ENCODE results near the gene FKBP5.
"Not testable (repeated sequence)": the region's sequence is repeated elsewhere in the genome, so short reads cannot be mapped to it uniquely, and the experiment has no call there.

The FKBP5 gene

DNA sequence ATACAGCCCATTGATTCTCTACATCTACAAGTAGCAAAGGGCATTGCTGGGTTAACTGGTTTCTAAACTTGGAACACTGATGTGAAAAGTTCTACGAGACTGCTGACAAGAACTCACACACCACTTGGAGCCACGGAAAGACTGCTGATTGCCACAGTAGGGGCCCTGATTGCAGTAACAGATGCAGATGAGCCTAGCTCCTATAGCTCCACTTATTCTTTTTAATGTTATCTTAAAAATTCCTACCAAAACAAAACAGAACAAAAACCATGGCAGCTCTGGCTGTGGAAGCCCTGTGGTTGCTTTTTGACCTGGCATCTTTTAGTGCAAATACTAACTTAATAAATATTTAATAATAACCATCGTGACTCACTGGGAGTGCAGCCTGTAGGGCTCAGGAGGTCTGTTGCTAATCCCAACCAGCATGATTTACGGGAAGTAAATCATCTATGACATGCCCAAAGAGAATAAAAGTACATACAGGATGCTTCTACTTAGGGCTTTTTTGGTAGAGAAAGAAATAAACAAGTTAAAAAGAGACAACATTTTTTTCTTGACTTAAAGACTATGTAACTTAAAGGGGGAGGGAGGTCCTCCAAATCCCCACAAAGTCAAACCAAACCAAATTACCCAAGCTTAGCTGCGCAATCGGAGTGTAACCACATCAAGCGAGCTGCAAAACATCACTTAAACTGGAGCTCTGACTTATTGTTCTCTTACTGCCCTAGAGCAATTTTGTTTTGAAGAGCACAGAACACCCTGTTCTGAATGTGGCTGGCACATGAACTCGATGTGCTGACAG, 87.2 kb downstream of the FKBP5 start:
- H3K4me3 ChIP-seq (ENCODE audit: low read length) = peak overlapping the region; percentile 19

DNA sequence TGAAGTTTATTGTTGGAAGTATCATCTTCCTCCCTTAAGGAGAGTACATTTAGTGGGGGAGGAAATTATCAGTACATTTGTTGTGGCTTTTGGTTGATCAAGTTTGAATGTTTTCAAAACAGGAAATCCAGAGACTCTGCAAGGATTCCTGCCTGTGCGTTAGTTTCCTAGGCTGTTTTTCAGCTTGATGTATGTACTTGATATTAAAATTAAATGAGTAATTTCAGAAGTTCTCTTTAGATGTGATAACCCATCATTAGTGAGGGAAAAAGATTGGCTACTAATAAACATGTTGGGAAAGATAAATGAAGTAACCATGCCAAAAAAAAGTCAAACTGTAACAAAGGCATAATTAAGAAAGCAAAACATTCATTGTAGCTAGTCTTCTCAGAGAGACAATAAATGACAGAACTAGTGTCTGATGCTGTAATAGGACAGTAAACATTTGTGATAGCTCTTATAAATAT, 88.0 kb downstream of the FKBP5 start:
- no peak overlapping the region for H3K4me3 ChIP-seq (ENCODE audit: low read length)
- H3K9me2 ChIP-seq (replicated peaks; ENCODE audit: insufficient read depth, low read length) = no peaks in the 10 kb centered on the region
- no peaks in the 10 kb centered on the region for H3K79me2 ChIP-seq (ENCODE audit: low read length)
- H3K4me2 ChIP-seq (ENCODE audit: low read depth, low read length) = peak overlapping the region; percentile 61; the same call in 1 of the 2 replicates
- H3K4me1 ChIP-seq (ENCODE audit: low read length) = peaks cover 22% of the 10 kb centered on the region
- H3K36me3 ChIP-seq (replicated peaks; ENCODE audit: insufficient read depth, low read length) = no peaks in the 10 kb centered on the region
- H3K27me3 ChIP-seq (replicated peaks; ENCODE audit: insufficient read depth, low read length) = no peaks in the 10 kb centered on the region
- no peak overlapping the region; the same call in 1 of the 2 replicates for H3K27ac ChIP-seq (ENCODE audit: low read length)
- H2AFZ ChIP-seq (ENCODE audit: low read length) = no peak overlapping the region
- H3K9me3 ChIP-seq (replicated peaks; ENCODE audit: insufficient read depth, low read length) = no peaks in the 10 kb centered on the region
- H3F3A ChIP-seq (ENCODE audit: insufficient read depth, low read length) = peaks cover 7% of the 10 kb centered on the region; the same call in 1 of the 2 replicates
- no peak for DNase-seq
- H4K20me1 ChIP-seq (ENCODE audit: insufficient read depth, low read length) = no peaks in the 10 kb centered on the region
- TF ChIP-seq EZH2 (optimal IDR thresholded peaks at IDR 0.05; ENCODE audit: low read depth, low read length) (no peak), EZH2phosphoT487 (IDR thresholded peaks at IDR 0.05; ENCODE audit: low read length) (no peak)
- TF ChIP-seq, protein P1, sequence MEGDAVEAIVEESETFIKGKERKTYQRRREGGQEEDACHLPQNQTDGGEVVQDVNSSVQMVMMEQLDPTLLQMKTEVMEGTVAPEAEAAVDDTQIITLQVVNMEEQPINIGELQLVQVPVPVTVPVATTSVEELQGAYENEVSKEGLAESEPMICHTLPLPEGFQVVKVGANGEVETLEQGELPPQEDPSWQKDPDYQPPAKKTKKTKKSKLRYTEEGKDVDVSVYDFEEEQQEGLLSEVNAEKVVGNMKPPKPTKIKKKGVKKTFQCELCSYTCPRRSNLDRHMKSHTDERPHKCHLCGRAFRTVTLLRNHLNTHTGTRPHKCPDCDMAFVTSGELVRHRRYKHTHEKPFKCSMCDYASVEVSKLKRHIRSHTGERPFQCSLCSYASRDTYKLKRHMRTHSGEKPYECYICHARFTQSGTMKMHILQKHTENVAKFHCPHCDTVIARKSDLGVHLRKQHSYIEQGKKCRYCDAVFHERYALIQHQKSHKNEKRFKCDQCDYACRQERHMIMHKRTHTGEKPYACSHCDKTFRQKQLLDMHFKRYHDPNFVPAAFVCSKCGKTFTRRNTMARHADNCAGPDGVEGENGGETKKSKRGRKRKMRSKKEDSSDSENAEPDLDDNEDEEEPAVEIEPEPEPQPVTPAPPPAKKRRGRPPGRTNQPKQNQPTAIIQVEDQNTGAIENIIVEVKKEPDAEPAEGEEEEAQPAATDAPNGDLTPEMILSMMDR (IDR thresholded peaks at IDR 0.05; ENCODE audit: low read length) = no peak
- no peak overlapping the region; the same call in 1 of the 2 replicates for H3K9ac ChIP-seq (ENCODE audit: low read length)

More for the DNA sequence above, 87.2 kb downstream of the FKBP5 start:
- peak; percentile 50 for DNase-seq
- Histone ChIP-seq H3K4me2 (ENCODE audit: low read depth, low read length) (peak overlapping the region; percentile 61), H3K9me3 (replicated peaks; ENCODE audit: insufficient read depth, low read length) (no peaks in the 10 kb centered on the region), H4K20me1 (ENCODE audit: insufficient read depth, low read length) (no peaks in the 10 kb centered on the region), H3K9me2 (replicated peaks; ENCODE audit: insufficient read depth, low read length) (no peaks in the 10 kb centered on the region), H3K79me2 (ENCODE audit: low read length) (no peaks in the 10 kb centered on the region), H3F3A (ENCODE audit: insufficient read depth, low read length) (peaks cover 7% of the 10 kb centered on the region; the same call in 1 of the 2 replicates), H2AFZ (ENCODE audit: low read length) (no peak overlapping the region), H3K9ac (ENCODE audit: low read length) (peak overlapping the region; percentile 22; the same call in 1 of the 2 replicates), H3K27ac (ENCODE audit: low read length) (peak overlapping the region; percentile 33; the same call in 1 of the 2 replicates), H3K4me1 (ENCODE audit: low read length) (peaks cover 26% of the 10 kb centered on the region), H3K27me3 (replicated peaks; ENCODE audit: insufficient read depth, low read length) (no peaks in the 10 kb centered on the region), H3K36me3 (replicated peaks; ENCODE audit: insufficient read depth, low read length) (no peaks in the 10 kb centered on the region)
- TF ChIP-seq, protein P1 (IDR thresholded peaks at IDR 0.05; ENCODE audit: low read length) = no peak
- TF ChIP-seq EZH2 (optimal IDR thresholded peaks at IDR 0.05; ENCODE audit: low read depth, low read length) (no peak), EZH2phosphoT487 (IDR thresholded peaks at IDR 0.05; ENCODE audit: low read length) (no peak)

DNA sequence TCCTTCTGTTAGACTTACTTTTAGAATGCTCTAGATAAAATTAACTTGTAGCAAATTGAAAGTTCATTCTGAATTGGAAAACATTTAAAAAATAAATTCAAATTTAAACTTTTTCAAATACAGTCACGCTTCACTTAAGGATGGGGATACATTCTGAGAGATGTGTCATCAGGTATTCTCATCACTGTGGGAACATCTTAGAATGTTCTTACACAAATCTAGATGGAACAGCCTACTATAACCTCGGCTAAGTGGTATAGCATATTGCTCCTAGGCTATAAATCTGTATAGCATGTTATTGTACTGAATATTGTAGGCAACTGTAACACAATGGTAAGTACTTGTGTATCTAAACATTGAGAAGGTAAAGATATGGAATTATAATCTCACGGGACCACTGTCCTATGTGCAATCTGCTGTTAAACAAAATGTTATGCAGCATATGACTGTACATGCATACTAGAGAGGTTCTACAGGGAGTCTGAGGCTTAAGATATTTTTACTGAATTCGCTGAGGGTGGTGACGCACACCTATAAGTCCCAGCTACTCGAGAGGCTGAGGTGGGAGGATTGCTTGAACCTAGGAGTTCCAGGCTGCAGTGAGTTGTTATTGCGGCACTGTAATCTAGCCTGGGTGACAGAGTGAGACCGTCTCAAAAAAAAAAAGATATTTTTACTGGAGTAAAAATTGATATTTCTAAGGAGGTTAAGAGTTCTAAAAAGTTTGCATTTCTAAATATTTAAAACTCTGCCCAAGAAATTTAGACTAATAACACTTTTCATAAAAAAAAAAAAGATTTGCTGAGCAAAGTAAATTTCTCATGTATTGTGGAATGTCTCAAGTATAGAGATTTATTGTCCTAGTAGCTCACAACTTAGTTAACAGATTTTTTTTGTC, 88.7 kb downstream of the FKBP5 start:
- peaks cover 19% of the 10 kb centered on the region for H3K4me1 ChIP-seq (ENCODE audit: low read length)
- no peaks in the 10 kb centered on the region for H4K20me1 ChIP-seq (ENCODE audit: insufficient read depth, low read length)
- no peaks in the 10 kb centered on the region for H3K79me2 ChIP-seq (ENCODE audit: low read length)
- H2AFZ ChIP-seq (ENCODE audit: low read length) = no peak overlapping the region
- H3K9me2 ChIP-seq (replicated peaks; ENCODE audit: insufficient read depth, low read length) = no peaks in the 10 kb centered on the region
- no peak for DNase-seq
- peak overlapping the region; percentile 61; the same call in 1 of the 2 replicates for H3K4me2 ChIP-seq (ENCODE audit: low read depth, low read length)
- H3K27me3 ChIP-seq (replicated peaks; ENCODE audit: insufficient read depth, low read length) = no peaks in the 10 kb centered on the region
- H3K9me3 ChIP-seq (replicated peaks; ENCODE audit: insufficient read depth, low read length) = no peaks in the 10 kb centered on the region
- TF ChIP-seq, protein P1 (IDR thresholded peaks at IDR 0.05; ENCODE audit: low read length) = no peak
- TF ChIP-seq EZH2phosphoT487 (IDR thresholded peaks at IDR 0.05; ENCODE audit: low read length) = no peak
- no peak for TF ChIP-seq EZH2 (optimal IDR thresholded peaks at IDR 0.05; ENCODE audit: low read depth, low read length)
- H3K36me3 ChIP-seq (replicated peaks; ENCODE audit: insufficient read depth, low read length) = no peaks in the 10 kb centered on the region
- peaks cover 7% of the 10 kb centered on the region; the same call in 1 of the 2 replicates for H3F3A ChIP-seq (ENCODE audit: insufficient read depth, low read length)
- no peak overlapping the region for H3K9ac ChIP-seq (ENCODE audit: low read length)
- H3K27ac ChIP-seq (ENCODE audit: low read length) = no peak overlapping the region
- H3K4me3 ChIP-seq (ENCODE audit: low read length) = no peak overlapping the region

DNA sequence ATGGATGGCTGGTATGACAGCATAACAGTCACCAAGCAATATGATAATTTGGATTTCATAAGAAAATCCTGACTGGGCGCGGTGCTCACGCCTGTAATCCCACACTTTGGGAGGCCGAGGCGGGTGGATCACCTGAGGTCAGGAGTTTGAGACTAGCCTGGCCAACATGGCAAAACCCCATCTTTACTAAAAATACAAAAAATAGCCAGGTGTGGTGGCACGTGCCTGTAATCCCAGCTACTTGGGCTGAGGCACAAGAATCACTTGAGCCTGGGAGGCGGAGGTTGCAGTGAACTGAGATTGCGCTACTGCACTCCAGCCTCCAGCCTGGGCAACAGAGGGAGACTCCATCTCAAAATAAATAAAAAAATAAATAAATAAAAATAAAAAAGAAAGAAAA, 90.1 kb downstream of the FKBP5 start:
- not testable (repeated sequence) for H3K36me3 ChIP-seq (replicated peaks; ENCODE audit: insufficient read depth, low read length); H3K79me2 ChIP-seq (ENCODE audit: low read length); H3K9ac ChIP-seq (ENCODE audit: low read length); H3K9me2 ChIP-seq (replicated peaks; ENCODE audit: insufficient read depth, low read length); H3K27me3 ChIP-seq (replicated peaks; ENCODE audit: insufficient read depth, low read length); H3F3A ChIP-seq (ENCODE audit: insufficient read depth, low read length); H4K20me1 ChIP-seq (ENCODE audit: insufficient read depth, low read length); H3K4me3 ChIP-seq (ENCODE audit: low read length); H3K9me3 ChIP-seq (replicated peaks; ENCODE audit: insufficient read depth, low read length); DNase-seq; H3K4me2 ChIP-seq (ENCODE audit: low read depth, low read length); H3K27ac ChIP-seq (ENCODE audit: low read length); H2AFZ ChIP-seq (ENCODE audit: low read length)
- peaks cover 19% of the 10 kb centered on the region for H3K4me1 ChIP-seq (ENCODE audit: low read length)

Data from MM.1S (cell line).